ENCODE measurements around the gene PIGK.

PIGK gene

DNA sequence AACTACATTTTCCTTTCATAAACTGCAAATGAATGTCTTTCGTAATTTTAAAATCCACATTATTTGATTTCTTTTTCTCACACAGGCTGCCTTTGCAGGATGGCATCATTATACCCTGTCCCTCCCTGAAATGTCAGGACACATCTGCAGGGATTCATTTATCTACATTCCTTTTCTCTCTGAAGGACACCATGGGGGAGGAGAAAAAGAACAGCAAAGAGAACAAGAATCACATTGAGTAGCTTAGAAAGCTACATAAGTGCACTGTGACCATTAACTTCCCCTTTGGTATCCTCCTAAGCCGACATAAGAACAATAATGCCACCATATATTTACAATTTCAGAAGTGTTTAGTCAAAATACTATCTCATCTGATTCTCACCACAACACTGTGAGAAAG, 129.5 kb downstream of the PIGK start:
- no peak for DNase-seq

DNA sequence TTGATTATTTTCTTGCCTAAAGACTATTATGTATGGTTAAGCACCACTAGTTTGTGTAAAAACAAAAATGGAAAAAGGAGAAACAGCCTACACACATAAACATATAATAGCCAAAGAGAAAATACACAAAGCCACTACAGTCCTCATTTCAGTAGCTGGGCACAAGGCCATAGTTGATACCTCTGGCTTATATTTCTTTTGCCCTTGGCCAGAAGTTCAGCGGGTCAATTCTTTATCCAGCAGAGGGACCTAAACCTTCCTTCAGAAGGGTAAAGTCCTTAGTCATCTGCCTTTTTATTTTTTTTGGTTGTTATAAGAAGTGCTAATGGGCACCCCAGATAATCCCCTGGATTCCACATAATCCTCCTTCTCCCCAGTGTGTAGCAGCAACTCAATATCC, 134.1 kb downstream of the PIGK start:
- no peak for DNase-seq

DNA sequence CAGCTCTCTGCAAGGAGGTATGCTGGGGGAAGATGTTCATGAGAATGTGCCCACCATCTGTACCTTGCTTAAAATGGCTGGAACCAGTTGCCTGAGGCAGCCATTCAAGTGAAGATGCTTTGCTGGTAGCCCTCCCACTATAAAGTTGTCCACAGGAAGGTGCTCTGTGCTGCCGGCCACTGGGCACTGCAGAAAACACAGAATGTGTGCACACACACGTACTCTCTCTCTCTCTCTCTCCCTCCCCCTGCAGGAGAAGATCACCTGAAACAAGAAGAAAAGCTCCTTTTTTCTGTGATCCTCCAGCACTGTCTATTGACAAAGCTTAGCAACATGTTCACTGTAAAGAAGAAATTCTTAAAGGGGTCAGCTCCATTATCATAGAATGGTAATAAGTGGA, 134.8 kb downstream of the PIGK start:
- no peak for DNase-seq

DNA sequence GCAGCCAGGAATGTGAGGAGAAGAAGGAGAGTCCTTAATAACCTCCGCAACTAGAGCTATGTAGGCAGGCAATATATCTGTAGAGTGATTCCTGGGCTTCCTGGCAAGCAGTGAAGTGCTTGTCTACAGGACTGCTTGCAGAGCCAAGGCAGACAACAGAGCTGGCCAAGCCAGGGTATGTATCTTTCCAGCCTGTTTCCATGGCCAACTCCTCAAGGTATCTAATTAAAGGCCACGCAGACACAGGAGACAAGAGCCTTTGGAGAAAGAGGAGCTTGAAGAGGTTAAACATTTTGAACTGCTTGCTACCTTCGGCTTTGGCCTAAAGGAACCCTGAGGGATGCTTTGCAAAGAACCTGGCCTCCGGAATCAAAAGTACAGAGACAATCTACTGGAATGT, 137.4 kb downstream of the PIGK start:
- DNase-seq, result no peak

DNA sequence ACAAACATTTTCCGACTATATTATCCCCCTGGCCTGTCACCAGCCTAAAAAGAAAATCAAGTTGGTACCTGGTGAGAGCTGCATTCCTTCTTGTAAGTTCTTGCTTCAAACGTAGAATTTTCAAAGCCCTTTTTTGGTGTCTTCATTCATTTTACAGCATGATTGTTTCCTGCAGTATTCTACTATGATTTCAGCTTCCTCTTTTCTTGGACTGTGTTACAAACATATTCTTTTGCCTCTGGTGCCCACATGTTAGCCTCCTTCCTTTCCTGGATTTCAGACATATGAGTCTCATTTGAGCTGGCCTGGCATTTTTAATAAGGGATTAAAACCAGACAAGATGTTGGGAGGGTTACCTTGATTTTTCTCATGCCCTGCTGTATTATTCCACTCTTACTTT, 142.5 kb downstream of the PIGK start:
- DNase-seq, result no peak

DNA sequence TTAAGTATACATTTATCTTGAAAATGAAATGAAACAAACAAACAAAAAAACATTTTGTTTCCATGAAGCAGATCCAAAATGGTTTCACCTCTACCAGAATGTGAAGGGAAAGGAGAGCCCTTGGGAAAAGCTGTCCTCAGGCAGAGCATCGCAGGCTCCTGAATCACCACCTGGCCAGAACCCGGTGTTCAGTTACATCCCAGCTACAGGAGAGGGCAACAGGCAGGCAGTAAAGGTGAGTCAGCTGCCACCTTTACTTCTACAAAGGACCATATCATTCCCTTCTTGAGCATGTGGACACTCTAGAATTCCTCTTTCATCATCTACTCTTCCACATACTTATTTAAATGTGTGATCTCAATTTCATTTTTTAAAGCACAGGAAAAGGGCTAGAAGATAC, 151.2 kb downstream of the PIGK start:
- DNase-seq, result no peak

DNA sequence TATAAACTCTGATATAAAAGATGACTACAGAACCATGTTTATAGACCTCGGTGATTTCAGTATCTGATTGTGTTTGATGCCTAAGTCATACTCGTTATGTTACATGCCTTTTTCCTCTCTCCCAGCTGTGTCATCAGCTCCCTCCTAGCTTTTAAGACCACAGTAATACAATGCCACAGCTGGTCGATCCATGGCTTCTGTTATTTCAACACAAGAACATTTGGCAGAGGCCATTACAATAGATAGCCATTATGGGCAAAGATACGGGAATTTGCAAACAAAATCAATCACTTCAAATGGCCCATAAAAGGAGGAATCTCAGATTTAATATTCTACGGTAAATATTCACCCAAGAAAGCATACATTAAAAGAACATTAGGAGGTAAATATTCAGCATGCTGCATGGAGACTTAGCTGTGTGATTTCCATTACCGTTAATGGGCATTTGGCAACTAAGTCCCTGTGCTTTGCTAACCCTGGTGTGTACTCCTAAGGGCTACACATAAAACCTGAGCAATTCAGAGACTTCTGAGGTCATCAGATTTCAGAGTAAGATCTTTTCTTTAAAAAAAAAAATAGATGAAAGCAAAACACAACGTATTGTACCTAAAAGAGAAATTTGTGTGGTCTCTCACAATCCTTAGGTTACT, 153.4 kb downstream of the PIGK start:
- DNase-seq, result no peak

DNA sequence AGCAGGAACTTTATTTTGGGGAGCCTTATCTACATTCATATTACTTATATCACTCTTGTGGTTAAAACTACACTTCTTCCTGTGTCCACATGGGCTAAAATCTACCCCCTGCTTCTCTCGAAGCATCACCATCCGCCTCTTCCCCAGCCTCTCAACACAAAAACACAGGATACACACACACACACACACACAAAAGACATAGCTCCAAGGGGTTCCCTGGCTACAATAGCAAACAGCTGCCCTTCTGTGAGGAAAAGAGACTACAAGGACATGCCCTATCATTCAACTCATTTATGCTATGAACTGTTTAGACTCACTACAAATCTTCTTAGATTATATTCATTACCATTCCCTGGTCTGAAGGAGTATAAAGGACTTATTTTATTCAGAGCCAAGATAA, 155.0 kb downstream of the PIGK start:
- DNase-seq, result no peak

DNA sequence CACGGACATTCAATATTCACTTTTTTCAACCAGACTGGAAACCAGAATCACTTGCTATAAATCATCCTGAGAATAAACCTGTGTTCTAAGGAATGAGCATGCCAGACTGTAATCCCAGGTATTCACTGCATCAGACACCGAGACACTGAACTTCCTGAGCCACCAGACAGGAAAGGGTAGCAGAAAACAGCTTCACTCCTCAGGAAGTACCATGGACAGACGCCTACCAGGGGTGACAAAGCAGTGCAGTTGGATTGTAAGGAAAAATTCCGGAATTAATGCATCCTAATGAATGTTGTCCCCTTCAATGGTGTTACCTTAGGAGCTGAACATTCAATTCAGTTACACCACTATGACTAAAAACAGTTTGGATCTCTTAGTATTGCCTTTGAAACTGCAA, 156.1 kb downstream of the PIGK start:
- no peak for DNase-seq

DNA sequence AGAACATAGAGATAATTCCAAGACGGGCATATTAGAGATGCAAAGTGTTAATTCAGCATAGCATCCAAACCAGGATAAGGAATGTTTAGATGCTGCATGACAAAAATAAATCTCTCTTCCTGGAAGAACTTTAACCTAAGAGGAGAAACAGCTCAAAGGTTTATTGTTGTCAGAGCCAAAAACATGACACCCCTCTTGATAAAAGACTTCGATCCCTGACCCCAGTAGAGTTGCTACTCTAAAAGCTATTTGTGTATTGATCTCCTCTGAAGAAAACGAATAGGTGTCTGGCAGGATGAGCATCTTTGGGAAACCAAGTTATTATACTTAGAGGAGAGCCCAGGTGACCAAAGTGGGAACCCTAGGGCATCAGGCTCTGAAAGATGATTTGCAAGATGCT, 158.1 kb downstream of the PIGK start:
- DNase-seq, result no peak

DNA sequence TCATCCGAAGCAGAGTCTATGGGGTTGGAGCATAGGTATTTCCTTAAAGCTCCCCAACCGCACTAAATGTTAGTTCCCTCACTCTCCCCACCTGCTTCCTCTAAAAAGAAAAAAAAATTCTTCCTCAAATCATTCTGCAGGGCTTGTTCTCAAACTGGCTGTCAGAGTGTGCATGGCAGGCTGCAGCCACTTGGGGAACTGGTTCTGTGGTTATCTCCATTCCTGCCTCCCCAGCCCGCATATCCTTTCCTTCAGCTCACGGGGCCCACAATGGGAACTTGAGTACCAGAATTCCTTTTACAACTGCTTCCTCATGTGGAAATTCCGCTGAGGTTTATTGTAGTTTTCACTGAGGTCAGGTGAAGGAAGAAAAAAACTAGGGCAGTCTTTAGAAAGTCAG, 159.2 kb downstream of the PIGK start:
- no peak for DNase-seq

DNA sequence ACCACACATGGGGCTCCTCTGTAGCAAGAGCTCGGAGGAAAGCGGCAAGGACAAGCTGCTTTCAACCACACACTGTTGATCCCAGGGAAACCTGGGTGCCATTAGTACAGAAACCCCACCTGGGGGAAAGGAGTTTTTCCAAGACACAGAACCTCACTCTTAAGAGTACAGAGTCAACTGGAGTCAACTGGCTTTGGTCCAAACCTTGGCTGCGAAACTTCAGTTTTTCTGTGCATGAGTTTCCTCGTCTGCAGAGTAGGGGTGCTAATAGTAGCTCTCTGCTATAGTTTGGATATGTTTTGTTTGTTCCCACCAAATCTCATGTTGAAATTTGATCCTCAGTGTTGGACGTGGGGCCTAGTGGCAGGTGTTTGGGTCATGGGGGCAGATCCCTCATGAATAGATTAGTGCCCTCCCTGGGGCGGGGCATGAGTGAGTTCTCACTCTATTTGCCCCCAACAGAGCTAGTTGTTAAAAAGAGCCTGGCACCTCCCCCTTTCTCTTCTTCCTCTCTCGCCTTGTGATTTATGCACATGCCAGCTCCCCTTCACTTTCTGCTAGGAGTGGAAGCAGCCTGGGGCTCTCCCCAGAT, 161.1 kb downstream of the PIGK start:
- no peak for DNase-seq

DNA sequence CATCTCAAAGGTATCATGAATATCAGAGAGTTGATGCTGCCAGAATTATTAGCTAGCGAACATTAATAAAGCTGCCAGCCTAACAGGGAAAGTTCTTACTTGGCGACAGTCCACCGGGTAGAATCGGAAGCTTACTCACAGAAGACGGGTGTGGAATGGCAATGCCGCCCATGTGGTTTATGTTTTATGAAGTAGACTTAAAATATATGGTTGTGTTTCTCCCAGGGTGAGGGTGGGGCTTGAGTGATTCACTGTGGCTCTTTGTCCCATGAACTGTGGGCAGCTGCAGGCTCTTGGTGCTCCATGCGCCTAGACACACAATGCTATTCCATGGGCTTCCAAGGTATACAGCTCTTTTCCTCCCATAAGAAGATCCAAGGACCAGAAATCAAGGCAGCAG, 162.7 kb downstream of the PIGK start:
- no peak for DNase-seq

DNA sequence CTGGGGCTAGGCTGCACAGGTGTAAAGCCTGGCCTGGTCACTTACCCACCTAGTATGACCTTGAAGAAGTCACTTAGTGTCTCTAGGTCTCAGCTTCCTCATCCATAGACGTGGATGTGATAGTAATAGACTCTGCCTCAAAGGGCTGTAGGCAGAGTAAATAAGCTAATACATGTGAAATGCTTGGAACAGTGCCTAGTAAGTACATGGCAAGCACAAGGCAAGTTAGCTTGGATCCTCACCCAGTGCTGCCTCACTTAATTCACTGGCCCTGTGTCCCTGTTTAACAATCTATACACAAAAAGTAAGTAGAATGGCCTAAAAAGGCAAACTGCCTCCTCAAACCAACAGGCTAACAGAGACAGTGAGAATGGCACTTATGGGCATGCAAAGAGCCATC, 167.8 kb downstream of the PIGK start:
- no peak for DNase-seq

DNA sequence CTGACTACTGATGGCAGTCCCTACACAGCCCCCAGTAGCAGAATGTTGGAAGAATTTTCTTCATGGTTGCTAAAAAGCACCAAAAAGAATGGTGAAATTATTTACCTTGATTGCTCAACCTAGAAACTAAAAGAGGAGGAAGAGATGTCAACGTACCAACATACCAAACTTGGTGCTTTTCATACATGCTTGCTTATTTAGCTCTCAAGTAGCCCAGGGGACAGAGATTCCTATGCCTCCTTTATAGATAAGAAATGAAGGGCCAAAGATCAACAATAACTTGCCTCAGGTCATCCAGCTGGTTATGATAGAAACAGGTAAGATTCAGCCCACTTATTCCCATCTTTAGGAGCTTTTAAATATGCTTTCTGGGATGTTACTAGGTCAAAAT, 170.6 kb downstream of the PIGK start:
- no peak for DNase-seq

DNA sequence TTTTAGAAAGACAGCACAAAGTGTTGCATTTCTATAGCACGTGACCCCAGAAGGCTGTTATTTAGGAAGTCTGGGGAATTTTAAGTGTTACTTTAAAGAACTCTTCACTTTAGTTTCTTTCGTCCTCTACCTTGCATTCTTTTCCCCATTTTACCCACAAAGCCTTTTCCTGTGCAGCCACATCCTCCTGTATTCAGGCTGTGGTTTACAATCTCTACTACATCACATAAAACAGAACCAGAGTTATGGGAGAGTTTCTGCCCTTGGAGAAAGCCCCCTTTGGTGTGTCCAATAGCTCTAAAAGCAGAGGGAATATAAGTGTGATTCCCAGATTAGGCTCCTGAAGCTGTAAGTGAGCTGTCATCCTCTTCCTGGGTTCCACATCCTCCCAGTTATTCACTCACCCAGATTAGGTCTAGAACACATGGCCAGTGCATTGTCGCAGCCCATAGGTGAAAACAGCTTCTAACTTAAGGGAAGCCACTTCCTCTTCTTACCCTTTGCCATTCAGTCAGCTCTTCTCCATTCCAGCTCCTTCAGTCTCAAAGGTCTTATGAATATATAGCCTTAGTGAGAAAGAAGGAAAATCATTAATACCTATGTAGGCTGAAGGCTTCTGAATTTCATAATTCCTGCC, 171.1 kb downstream of the PIGK start:
- no peak for DNase-seq

DNA sequence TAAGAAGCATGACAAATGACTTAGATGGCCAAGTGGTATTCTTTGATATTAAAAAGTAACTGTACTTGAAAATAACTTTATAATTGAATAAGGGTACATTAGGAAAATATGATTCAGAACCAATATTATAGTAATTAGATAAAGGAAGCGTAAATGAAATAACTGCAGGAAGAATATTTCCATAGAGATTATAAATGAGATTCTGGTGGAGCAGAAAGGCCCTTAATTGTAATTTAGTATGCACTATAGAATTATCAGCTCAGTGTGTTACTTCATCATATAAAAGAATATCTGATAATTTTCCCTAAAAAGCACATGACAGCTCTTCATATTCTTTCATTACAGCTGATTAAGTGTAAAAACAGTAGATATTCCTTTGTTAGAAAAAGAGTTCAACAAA, 171.7 kb downstream of the PIGK start:
- no peak for DNase-seq

DNA sequence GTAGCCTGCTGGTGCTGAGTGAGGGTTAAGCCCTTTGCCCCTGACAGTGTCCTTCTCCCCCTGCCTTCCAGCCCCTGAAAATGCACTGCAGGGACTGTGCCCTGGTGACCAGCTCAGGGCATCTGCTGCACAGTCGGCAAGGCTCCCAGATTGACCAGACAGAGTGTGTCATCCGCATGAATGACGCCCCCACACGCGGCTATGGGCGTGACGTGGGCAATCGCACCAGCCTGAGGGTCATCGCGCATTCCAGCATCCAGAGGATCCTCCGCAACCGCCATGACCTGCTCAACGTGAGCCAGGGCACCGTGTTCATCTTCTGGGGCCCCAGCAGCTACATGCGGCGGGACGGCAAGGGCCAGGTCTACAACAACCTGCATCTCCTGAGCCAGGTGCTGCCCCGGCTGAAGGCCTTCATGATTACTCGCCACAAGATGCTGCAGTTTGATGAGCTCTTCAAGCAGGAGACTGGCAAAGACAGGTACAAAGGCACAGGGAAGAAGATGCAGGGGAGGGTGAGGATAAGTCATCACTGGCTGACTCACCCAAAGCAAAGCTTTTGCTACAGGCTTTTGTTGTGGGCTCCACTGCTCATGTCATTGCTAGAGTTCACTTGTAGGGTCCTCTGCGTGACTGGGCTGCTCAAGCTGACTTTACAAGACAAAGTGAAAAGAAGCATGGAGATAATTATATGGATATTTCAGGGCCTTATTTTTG, 174.9 kb downstream of the PIGK start:
- DNase-seq, result no peak

DNA sequence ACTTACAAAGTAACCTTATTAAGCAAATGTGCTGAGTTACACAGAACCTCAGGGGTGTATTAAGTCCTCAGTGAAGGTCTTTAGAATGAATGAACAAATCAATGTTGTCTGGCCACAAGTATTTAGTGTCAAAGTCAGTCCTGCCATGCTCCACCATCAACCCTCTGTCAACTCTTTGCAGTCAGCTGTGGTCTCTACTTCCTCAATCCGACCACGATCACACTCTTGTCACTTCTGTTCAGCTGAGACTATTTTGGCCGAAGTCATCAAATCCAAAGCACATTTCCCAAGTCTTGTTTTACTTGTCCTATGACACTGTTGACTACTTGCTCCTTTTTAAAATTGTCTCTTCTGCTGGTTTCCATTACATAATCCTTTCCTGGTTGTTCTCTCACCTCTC, 178.4 kb downstream of the PIGK start:
- no peak for DNase-seq

DNA sequence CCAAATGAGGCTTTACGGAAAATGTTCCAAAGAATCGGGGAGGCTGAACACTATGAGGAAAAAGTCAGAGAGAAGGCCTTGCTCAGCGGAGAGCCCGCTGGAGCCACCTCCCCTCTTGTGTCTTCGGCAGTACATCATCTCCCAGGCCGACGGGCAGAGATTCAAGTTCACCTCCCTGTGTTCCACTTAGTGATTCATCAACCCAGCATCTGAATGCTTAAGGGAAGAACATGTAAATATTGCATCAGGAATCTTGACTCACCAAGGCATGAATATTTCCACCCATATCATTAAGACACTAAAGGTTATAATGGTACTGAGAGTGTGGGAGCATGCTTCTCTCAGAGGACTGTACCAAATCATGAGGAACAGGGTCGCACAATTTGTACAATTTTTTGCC, 179.5 kb downstream of the PIGK start:
- DNase-seq, result peak; percentile 99

DNA sequence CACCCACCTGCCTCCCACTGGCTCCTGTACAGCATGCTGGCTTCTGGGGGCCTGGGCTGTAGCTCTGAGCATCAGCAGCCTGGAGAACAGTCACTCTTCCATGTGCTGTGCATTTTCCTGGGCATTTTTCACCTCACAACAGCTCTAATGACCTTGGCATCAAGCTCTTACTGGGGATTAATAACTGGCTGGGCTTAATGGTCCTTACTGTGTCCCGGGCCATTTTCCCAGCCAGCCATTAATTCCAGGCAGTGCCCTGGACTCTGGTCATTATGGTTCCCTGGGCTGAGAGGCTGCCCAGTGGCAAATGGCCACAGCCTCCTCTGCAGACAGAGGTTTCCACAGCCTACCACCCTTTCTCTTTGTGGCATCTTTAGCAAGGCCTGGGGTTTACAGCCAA, 180.1 kb downstream of the PIGK start:
- DNase-seq, result no peak

All from HCEC 1CT (cell line).